H1 (cell line): Measurements from ENCODE around the gene PTDSS2.

ENCODE experiments used
- ATF3 ChIP-seq: IDR thresholded peaks from 2 replicates; pipeline ENCODE4 v1.6.1; 2011; ENCODE audit warnings: low read depth, mild to moderate bottlenecking, low read length; ENCODE audit not compliant: insufficient read depth
- CEBPB ChIP-seq: IDR thresholded peaks from 2 replicates; pipeline ENCODE4 v1.6.1; 2012; ENCODE audit warnings: low read depth, low read length
- CTCF ChIP-seq, 3 experiments: IDR thresholded peaks; 1 replicate in 2 of 3; 2 replicates in 1 of 3; pipeline versions ENCODE4 v1.5.1 to v1.6.1; 2011; ENCODE audit warnings: low read length in 3 of 3, mild to moderate bottlenecking in 3 of 3, inconsistent platforms in 2 of 3, low read depth in 1 of 3, moderate library complexity in 1 of 3; ENCODE audit not compliant: insufficient read depth in 1 of 3; ENCODE audit errors: control extremely low read depth in 1 of 3
- EZH2 ChIP-seq: fragments of 200-600 bp; sonication (generic); IDR thresholded peaks from 2 replicates; pipeline ENCODE4 v1.7.1; 2012; ENCODE audit warnings: low read depth, mild to moderate bottlenecking, moderate library complexity, low read length, inconsistent platforms; ENCODE audit not compliant: severe bottlenecking
- HDAC6 ChIP-seq: IDR thresholded peaks from one replicate; pipeline ENCODE4 v1.7.1; 2012; ENCODE audit warnings: low read depth, mild to moderate bottlenecking, inconsistent platforms, low read length, moderate library complexity
- JUND ChIP-seq: IDR thresholded peaks from 2 replicates; pipeline ENCODE4 v1.6.1; 2011; ENCODE audit warnings: mild to moderate bottlenecking, improper control_type of control experiment, low read length
- POLR2A ChIP-seq, 2 experiments: IDR thresholded peaks; 1 replicate in 1 of 2; 2 replicates in 1 of 2; pipeline ENCODE4 v1.6.1; 2011; ENCODE audit warnings: low read depth in 2 of 2, low read length in 2 of 2, mild to moderate bottlenecking in 2 of 2; ENCODE audit errors: control extremely low read depth in 1 of 2
- POLR2AphosphoS5 ChIP-seq: IDR thresholded peaks from 2 replicates; pipeline ENCODE4 v1.6.1; 2011; ENCODE audit warnings: low read depth, low read length
- RAD21 ChIP-seq, 2 experiments: IDR thresholded peaks in 1 of 2; conservative IDR thresholded peaks in 1 of 2; 2 replicates each; pipeline ENCODE4 v1.6.1; 2011; ENCODE audit warnings: low read depth in 2 of 2, low read length in 2 of 2, improper control_type of control experiment in 1 of 2, inconsistent platforms in 1 of 2, mild to moderate bottlenecking in 1 of 2, moderate library complexity in 1 of 2
- RXRA ChIP-seq: IDR thresholded peaks from 2 replicates; pipeline ENCODE4 v1.6.1; 2011; ENCODE audit warnings: low read depth, mild to moderate bottlenecking, low read length, moderate library complexity; ENCODE audit not compliant: insufficient read depth
- SIN3A ChIP-seq, 2 experiments: IDR thresholded peaks in 1 of 2; conservative IDR thresholded peaks in 1 of 2; 2 replicates each; pipeline ENCODE4 v1.6.1; 2011 to 2012; ENCODE audit warnings: low read length in 2 of 2, improper control_type of control experiment in 1 of 2, low read depth in 1 of 2, mild to moderate bottlenecking in 1 of 2
- TEAD4 ChIP-seq: IDR thresholded peaks from 2 replicates; pipeline ENCODE4 v1.6.1; 2012; ENCODE audit warnings: low read depth, low read length, inconsistent platforms, mixed read lengths

- TF ChIP-seq CTCF (IDR thresholded peaks at IDR 0.05; ENCODE audit: control extremely low read depth in 1 of 3, insufficient read depth in 1 of 3, low read depth in 1 of 3, low read length in 3 of 3) (no peak), JUND (no peak), EZH2 (no peak), SIN3A (conservative IDR thresholded peaks at IDR 0.05 in 1 of 2, IDR thresholded peaks at IDR 0.05 in 1 of 2; ENCODE audit: low read depth in 1 of 2, low read length in 2 of 2) (no peak), RXRA (no peak), POLR2AphosphoS5 (no peak), CEBPB (no peak), HDAC6 (no peak), RAD21 (IDR thresholded peaks at IDR 0.05 in 1 of 2, conservative IDR thresholded peaks at IDR 0.05 in 1 of 2; ENCODE audit: low read depth in 2 of 2, low read length in 2 of 2) (no peak), ATF3 (no peak), TEAD4 (no peak), POLR2A (IDR thresholded peaks at IDR 0.05; ENCODE audit: control extremely low read depth in 1 of 2, low read depth in 2 of 2, low read length in 2 of 2) (no peak)
Observed at GRCh38 chr11:452916-453527, 2.9 kb downstream of the PTDSS2 start.
